Esophagus squamous epithelium (tissue), 4 donors: ENCODE measurements around the gene KIAA0930.

Source experiments
- CTCF ChIP-seq, 6 experiments: fragments of 450-650 bp in 4 of 6; fragments of 200-600 bp in 2 of 6; sonication (generic) in 2 of 6; IDR thresholded peaks; one replicate each; pipeline ENCODE4 v1.5.1; 2016 to 2019; ENCODE audit warnings: antibody characterized with exemption in 6 of 6, mild to moderate bottlenecking in 4 of 6, moderate library complexity in 4 of 6
- POLR2A ChIP-seq, 4 donors: fragments of 450-650 bp; IDR thresholded peaks; one replicate each; pipeline ENCODE4 v1.6.1; 2017; ENCODE audit warnings: antibody characterized with exemption in 4 of 4, mild to moderate bottlenecking in 4 of 4, moderate library complexity in 3 of 4

GRCh38 chr22:45187891-45188290 is 52.8 kb downstream of the KIAA0930 start:
- no peak for TF ChIP-seq CTCF (IDR thresholded peaks at IDR 0.05)
- no peak for TF ChIP-seq POLR2A (IDR thresholded peaks at IDR 0.05)
